SH-SY5Y (cell line): ENCODE measurements around the gene ANKMY1.

Experiments used
- GATA2 ChIP-seq: IDR thresholded peaks from 2 replicates; pipeline ENCODE4 v1.6.1; 2011; ENCODE audit warnings: mild to moderate bottlenecking, low read depth, low read length
- GATA3 ChIP-seq: IDR thresholded peaks from 2 replicates; pipeline ENCODE4 v1.6.1; 2011; ENCODE audit warnings: low read depth, mild to moderate bottlenecking, low read length, moderate library complexity

- TF ChIP-seq GATA2 = no peak
- TF ChIP-seq GATA3 = no peak
These were observed 84.6 kb downstream of the ANKMY1 start for GRCh38 chr2:240473211-240473610.
